Testis (tissue), 3 donors: ENCODE measurements around the gene ASCC1. TPM values are rescaled to one million over a fixed set of nuclear protein-coding genes. Genes with fewer than 3 reads are reported as not detected.
"Not testable (repeated sequence)": the region's sequence is repeated elsewhere in the genome, so short reads cannot be mapped to it uniquely, and the experiment has no call there.

Source experiments
- DNase-seq: peaks from one replicate; pipeline ENCODE4 v3.0.0-alpha.2; 2019
- H3K27ac ChIP-seq, 2 donors: fragments of 200-600 bp; sonication (generic); one replicate each; pipeline ENCODE4 v1.5.1; 2019
- H3K27me3 ChIP-seq: fragments of 200-600 bp; sonication (generic); one replicate; pipeline ENCODE4 v1.5.1; 2019
- H3K36me3 ChIP-seq: fragments of 200-600 bp; sonication (generic); one replicate; pipeline ENCODE4 v1.5.1; 2017; ENCODE audit warnings: low read depth; ENCODE audit errors: missing control alignments
- H3K4me1 ChIP-seq: fragments of 200-600 bp; sonication (generic); one replicate; pipeline ENCODE4 v1.5.1; 2019
- H3K4me3 ChIP-seq, 2 donors: fragments of 200-600 bp; sonication (generic); one replicate each; pipeline ENCODE4 v1.5.1; 2017 to 2019
- H3K9me3 ChIP-seq: fragments of 200-600 bp; sonication (generic); one replicate; pipeline ENCODE4 v1.5.1; 2017
- CTCF ChIP-seq, 3 experiments: fragments of 450-650 bp in 2 of 3; fragments of 200-600 bp in 1 of 3; sonication (generic) in 1 of 3; IDR thresholded peaks; one replicate each; pipeline ENCODE4 v1.5.1; 2016 to 2019; ENCODE audit warnings: antibody characterized with exemption in 3 of 3, mild to moderate bottlenecking in 2 of 3, moderate library complexity in 1 of 3
- POLR2A ChIP-seq: fragments of 450-650 bp; IDR thresholded peaks from one replicate; pipeline ENCODE4 v1.6.1; 2017; ENCODE audit warnings: antibody characterized with exemption, mild to moderate bottlenecking, moderate library complexity
- WGBS, 2 donors: methylation state at CpG; one replicate each; pipeline ENCODE4 v1.1.5; 2018; 5-methylcytosine and 5-hydroxymethylcytosine counted together
- intact Hi-C: fragments of 100-400 bp; cut with DNase I; formaldehyde crosslinking; loops from one replicate; pipeline ENCODE4 v1.15.1; 2023; ENCODE audit warnings: low total_unique reads
- polyA plus RNA-seq: library from polyadenylated mRNA; stranded (reverse); fragments of 350-450 nt; fragmentation: Illumina TruSeq; extraction: RNeasy Lipid Tissue Mini Kit (QIAGEN cat#74804); gene quantifications from one replicate; pipeline ENCODE4 v1.2.3, GENCODE V29; 2014; ENCODE audit warnings: low read depth, low replicate concordance; ENCODE audit not compliant: insufficient read depth
- total RNA-seq, 2 donors: library from RNA; depleted of rRNA; stranded (reverse); fragments of >200 nt; gene quantifications; one replicate each; pipeline ENCODE4 v1.2.3, GENCODE V29; 2016

The ASCC1 gene
- total and polyA plus RNA-seq, 3 donors from 2014 or later: 47.4 to 58.3 (median 48.8) TPM

GRCh38 chr10:72156223-72156622, 59.9 kb downstream of the ASCC1 start:
- Histone ChIP-seq H3K4me1 (no peaks in the 10 kb centered on the region), H3K4me3 (no peak overlapping the region), H3K36me3 (no peaks in the 10 kb centered on the region), H3K27me3 (no peaks in the 10 kb centered on the region), H3K27ac (no peak overlapping the region), H3K9me3 (no peaks in the 10 kb centered on the region)
- 94 to 96% methylated on average over 10 of the region's 10 CpGs for WGBS, 2 donors
- intact Hi-C loops: no loop called here
- TF ChIP-seq CTCF (IDR thresholded peaks at IDR 0.05) (no peak), POLR2A (no peak)
- no peak for DNase-seq

GRCh38 chr10:72152286-72152685, 63.8 kb downstream of the ASCC1 start:
- TF ChIP-seq CTCF (IDR thresholded peaks at IDR 0.05) (no peak), POLR2A (no peak)
- H3K27ac ChIP-seq: no peak overlapping the region
- H3K4me1 ChIP-seq: no peaks in the 10 kb centered on the region
- no peak for DNase-seq
- H3K36me3 ChIP-seq: no peaks in the 10 kb centered on the region
- WGBS, 2 donors: 82 to 84% methylated on average over 7 of the region's 7 CpGs
- intact Hi-C loops: no loop called here
- no peaks in the 10 kb centered on the region for H3K27me3 ChIP-seq
- no peak overlapping the region for H3K4me3 ChIP-seq
- H3K9me3 ChIP-seq: no peaks in the 10 kb centered on the region

- H3K4me1 ChIP-seq, H3K9me3 ChIP-seq, H3K27ac ChIP-seq, intact Hi-C loops, H3K4me3 ChIP-seq, H3K27me3 ChIP-seq, DNase-seq, H3K36me3 ChIP-seq: not testable (repeated sequence)
- WGBS, 2 donors: 90 to 97% methylated on average over 6 of the region's 6 CpGs
Observed at GRCh38 chr10:72150746-72151478, 65.2 kb downstream of the ASCC1 start.

GRCh38 chr10:72147324-72147584, 68.8 kb downstream of the ASCC1 start:
- DNase-seq, H3K27ac ChIP-seq, H3K9me3 ChIP-seq, H3K4me1 ChIP-seq, H3K36me3 ChIP-seq, H3K4me3 ChIP-seq, H3K27me3 ChIP-seq, intact Hi-C loops: not testable (repeated sequence)
- 97 to 98% methylated on average over 4 of the region's 4 CpGs for WGBS, 2 donors

- no peak for DNase-seq
- Histone ChIP-seq H3K27ac (no peak overlapping the region), H3K4me1 (no peaks in the 10 kb centered on the region), H3K27me3 (no peaks in the 10 kb centered on the region), H3K9me3 (no peaks in the 10 kb centered on the region), H3K36me3 (no peaks in the 10 kb centered on the region), H3K4me3 (no peak overlapping the region)
- TF ChIP-seq CTCF (IDR thresholded peaks at IDR 0.05) (no peak), POLR2A (no peak)
- intact Hi-C loops: no loop called here
- WGBS, 2 donors: 74 to 77% methylated on average over 4 of the region's 4 CpGs
Observed at GRCh38 chr10:72146559-72147323, 69.3 kb downstream of the ASCC1 start.

GRCh38 chr10:72146071-72146470, 70.0 kb downstream of the ASCC1 start:
- intact Hi-C loops: no loop called here
- H3K9me3 ChIP-seq: no peaks in the 10 kb centered on the region
- no peak for DNase-seq
- no peaks in the 10 kb centered on the region for H3K4me1 ChIP-seq
- no peak overlapping the region for H3K4me3 ChIP-seq
- H3K27me3 ChIP-seq: no peaks in the 10 kb centered on the region
- TF ChIP-seq CTCF (IDR thresholded peaks at IDR 0.05) (no peak), POLR2A (no peak)
- no peak overlapping the region for H3K27ac ChIP-seq
- WGBS, 2 donors: 67 to 76% methylated on average over 6 of the region's 6 CpGs
- H3K36me3 ChIP-seq: no peaks in the 10 kb centered on the region
